Hepatocyte (in vitro differentiated cells): ENCODE data around the gene XAF1. TPM values are rescaled to one million over a fixed set of nuclear protein-coding genes. Genes with fewer than 3 reads are reported as not detected.

Experiments used
- DNase-seq: peaks from one replicate; pipeline ENCODE4 v3.0.0-alpha.2; 2016; ENCODE audit warnings: low spot score
- H2AFZ ChIP-seq: fragments of 200-600 bp; sonication (generic); 2 replicates; pipeline ENCODE4 v1.6.0; 2016; ENCODE audit warnings: antibody characterized with exemption, mild to moderate bottlenecking
- H3K27ac ChIP-seq: fragments of 200-600 bp; sonication (generic); 2 replicates; pipeline ENCODE4 v1.5.1; 2016; ENCODE audit warnings: mild to moderate bottlenecking
- H3K27me3 ChIP-seq: fragments of 200-600 bp; sonication (generic); 2 replicates; pipeline ENCODE4 v1.6.1; 2016
- H3K36me3 ChIP-seq: fragments of 200-600 bp; sonication (generic); replicated peaks from 2 replicates; pipeline ENCODE4 v1.5.1; 2016; ENCODE audit warnings: low read depth; ENCODE audit not compliant: insufficient read depth
- H3K4me1 ChIP-seq: fragments of 200-600 bp; sonication (generic); 2 replicates; pipeline ENCODE4 v1.5.1; 2016; ENCODE audit warnings: mild to moderate bottlenecking, moderate library complexity; ENCODE audit not compliant: insufficient read depth
- H3K4me2 ChIP-seq: fragments of 200-600 bp; sonication (generic); 2 replicates; pipeline ENCODE4 v1.6.0; 2016
- H3K4me3 ChIP-seq: fragments of 200-600 bp; sonication (generic); 2 replicates; pipeline ENCODE4 v1.5.1; 2016; ENCODE audit warnings: mild to moderate bottlenecking
- H3K79me2 ChIP-seq: fragments of 200-600 bp; sonication (generic); 2 replicates; pipeline ENCODE4 v1.6.0; 2017; ENCODE audit warnings: mild to moderate bottlenecking
- H3K9me2 ChIP-seq: fragments of 200-600 bp; sonication (generic); replicated peaks from 2 replicates; pipeline ENCODE4 v1.6.0; 2017; ENCODE audit warnings: mild to moderate bottlenecking; ENCODE audit not compliant: insufficient read depth
- H3K9me3 ChIP-seq: fragments of 200-600 bp; sonication (generic); 2 replicates; pipeline ENCODE4 v1.5.1; 2016; ENCODE audit warnings: low read depth, mild to moderate bottlenecking
- H4K20me1 ChIP-seq: fragments of 200-600 bp; sonication (generic); 2 replicates; pipeline ENCODE4 v1.6.0; 2016; ENCODE audit warnings: mild to moderate bottlenecking; ENCODE audit not compliant: insufficient read depth, poor library complexity, severe bottlenecking
- CTCF ChIP-seq: fragments of 200-600 bp; sonication (generic); IDR thresholded peaks from 2 replicates; pipeline ENCODE4 v1.5.1; 2016; ENCODE audit warnings: antibody characterized with exemption, mild to moderate bottlenecking; ENCODE audit not compliant: poor library complexity
- EZH2 ChIP-seq: fragments of 200-600 bp; sonication (generic); IDR thresholded peaks from 2 replicates; pipeline ENCODE4 v1.6.1; 2016; ENCODE audit warnings: antibody characterized with exemption, mild to moderate bottlenecking, borderline replicate concordance
- EZH2phosphoT487 ChIP-seq: fragments of 200-600 bp; sonication (generic); IDR thresholded peaks from one replicate; pipeline ENCODE4 v1.6.1; 2018; ENCODE audit warnings: antibody characterized with exemption, mild to moderate bottlenecking, low read depth, moderate library complexity; ENCODE audit not compliant: unreplicated experiment, severe bottlenecking
- WGBS: methylation state at CpG from one replicate; pipeline ENCODE4 v1.1.6; 2016; ENCODE audit warnings: low lambda C conversion rate; ENCODE audit errors: missing lambda C conversion rate; 5-methylcytosine and 5-hydroxymethylcytosine counted together
- polyA plus RNA-seq: library from polyadenylated mRNA; unstranded; fragments of >200 nt; fragmentation: Nextera tagmentation; extraction: Ambion mirVana; gene quantifications from 2 replicates; pipeline ENCODE4 v1.2.1, GENCODE V29; 2016
- total RNA-seq: library from RNA; depleted of rRNA; stranded (reverse); fragments of >200 nt; gene quantifications from 2 replicates; pipeline ENCODE4 v1.2.3, GENCODE V29; 2014

The XAF1 gene
- total and polyA plus RNA-seq, 2 experiments from 2014 or later: 1.9 to 3.3 TPM

DNA sequence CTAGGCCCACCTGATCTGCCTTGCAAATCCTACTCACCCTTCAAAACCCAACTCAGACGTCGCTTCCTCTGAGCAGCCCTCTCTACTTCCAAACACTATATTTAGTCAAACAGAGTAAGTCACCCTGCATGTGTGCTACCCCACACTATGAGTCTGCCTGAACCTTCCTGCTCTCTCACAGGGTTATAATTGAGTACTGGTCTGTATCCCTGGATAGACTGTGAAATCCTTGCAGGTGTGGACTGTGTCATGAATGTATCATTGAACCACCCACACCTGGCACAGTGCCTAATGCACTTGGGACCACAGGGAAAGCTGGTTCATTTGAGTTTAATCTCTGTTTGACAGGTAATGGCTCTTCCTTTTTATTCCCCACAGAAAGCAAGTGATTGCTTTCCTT, 23.6 kb downstream of the XAF1 start:
- Histone ChIP-seq H3K27ac (no peak overlapping the region), H3K27me3 (peaks cover 32% of the 10 kb centered on the region), H3K4me1 (no peaks in the 10 kb centered on the region), H3K9me2 (no peaks in the 10 kb centered on the region), H2AFZ (no peak overlapping the region), H3K4me2 (no peak overlapping the region), H3K9me3 (no peaks in the 10 kb centered on the region), H3K79me2 (no peaks in the 10 kb centered on the region), H3K36me3 (no peaks in the 10 kb centered on the region), H3K4me3 (no peak overlapping the region), H4K20me1 (no peaks in the 10 kb centered on the region)
- 85% methylated on average over 2 of the region's 2 CpGs for WGBS
- no peak for DNase-seq
- no peak for TF ChIP-seq CTCF
- no peak for TF ChIP-seq EZH2phosphoT487
- TF ChIP-seq EZH2: no peak

GRCh38 chr17:6780001-6780400, 24.2 kb downstream of the XAF1 start:
- H3K36me3 ChIP-seq: no peaks in the 10 kb centered on the region
- H3K27me3 ChIP-seq: peaks cover 29% of the 10 kb centered on the region
- H3K4me1 ChIP-seq: no peaks in the 10 kb centered on the region
- H3K79me2 ChIP-seq: no peaks in the 10 kb centered on the region
- H3K4me2 ChIP-seq: no peak overlapping the region
- no peaks in the 10 kb centered on the region for H3K9me3 ChIP-seq
- no peaks in the 10 kb centered on the region for H3K9me2 ChIP-seq
- no peak overlapping the region for H3K27ac ChIP-seq
- DNase-seq: no peak
- WGBS: 66% methylated on average over 8 of the region's 8 CpGs
- TF ChIP-seq EZH2phosphoT487 (no peak), CTCF (no peak), EZH2 (no peak)
- no peak overlapping the region for H2AFZ ChIP-seq
- no peaks in the 10 kb centered on the region for H4K20me1 ChIP-seq
- H3K4me3 ChIP-seq: no peak overlapping the region

GRCh38 chr17:6780886-6781285, 25.0 kb downstream of the XAF1 start:
- Histone ChIP-seq H2AFZ (no peak overlapping the region), H3K9me2 (no peaks in the 10 kb centered on the region), H3K36me3 (no peaks in the 10 kb centered on the region), H3K27me3 (peaks cover 20% of the 10 kb centered on the region), H3K9me3 (no peaks in the 10 kb centered on the region), H4K20me1 (no peaks in the 10 kb centered on the region), H3K27ac (no peak overlapping the region), H3K4me3 (no peak overlapping the region), H3K4me1 (no peaks in the 10 kb centered on the region), H3K79me2 (no peaks in the 10 kb centered on the region), H3K4me2 (no peak overlapping the region)
- 59% methylated on average over 3 of the region's 3 CpGs for WGBS
- no peak for DNase-seq
- TF ChIP-seq EZH2phosphoT487 (no peak), CTCF (no peak), EZH2 (no peak)

DNA sequence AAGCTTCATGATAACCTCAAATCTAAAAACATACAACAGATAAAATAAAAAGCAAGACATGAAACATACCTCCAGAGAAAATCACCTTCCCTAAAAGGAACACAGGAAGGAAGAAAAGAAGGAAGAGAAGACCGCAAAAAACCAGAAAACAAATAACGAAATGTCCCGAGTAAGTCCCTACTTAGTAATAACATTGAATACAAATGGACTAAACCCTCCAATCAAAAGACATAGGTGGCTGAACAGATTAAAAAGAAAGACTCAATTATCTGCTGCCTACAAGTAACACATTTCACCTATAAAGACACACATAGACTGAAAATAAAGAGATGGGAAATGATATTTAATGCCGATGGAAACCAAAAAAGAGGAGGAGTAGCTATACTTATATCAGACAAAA, 26.4 kb downstream of the XAF1 start:
- no peaks in the 10 kb centered on the region for H4K20me1 ChIP-seq
- H3K4me1 ChIP-seq: no peaks in the 10 kb centered on the region
- 98% methylated on average over 4 of the region's 4 CpGs for WGBS
- H2AFZ ChIP-seq: no peak overlapping the region
- H3K9me2 ChIP-seq: no peaks in the 10 kb centered on the region
- no peak overlapping the region for H3K4me3 ChIP-seq
- H3K27ac ChIP-seq: no peak overlapping the region
- H3K9me3 ChIP-seq: no peaks in the 10 kb centered on the region
- H3K27me3 ChIP-seq: peaks cover 8% of the 10 kb centered on the region
- no peaks in the 10 kb centered on the region for H3K36me3 ChIP-seq
- no peak for DNase-seq
- H3K79me2 ChIP-seq: no peaks in the 10 kb centered on the region
- TF ChIP-seq EZH2phosphoT487 (no peak), EZH2 (no peak), CTCF (no peak)
- no peak overlapping the region for H3K4me2 ChIP-seq
